Prostate gland (tissue), 2 donors: Measurements from ENCODE around the gene GRAMD2B. TPM values are rescaled to one million over a fixed set of nuclear protein-coding genes. Genes with fewer than 3 reads are reported as not detected.
A peak's percentile ranks its signal among the peaks of the same experiment; 100 is the strongest.

Experiments
- DNase-seq: peaks from one replicate; pipeline ENCODE4 v3.0.0-alpha.2; 2019; ENCODE audit warnings: low spot score
- H3K27ac ChIP-seq, 2 donors: fragments of 200-600 bp; sonication (generic); 2 replicates each; pipeline ENCODE4 v1.5.1; 2017 to 2019
- H3K27me3 ChIP-seq: fragments of 200-600 bp; sonication (generic); replicated peaks from 2 replicates; pipeline ENCODE4 v1.5.1; 2019; ENCODE audit not compliant: insufficient read depth
- H3K36me3 ChIP-seq, 2 donors: fragments of 200-600 bp; sonication (generic); 1 replicate in 1 of 2; 2 replicates in 1 of 2; pipeline versions ENCODE4 v1.5.1 to v1.8.1; 2017 to 2019
- H3K4me1 ChIP-seq: fragments of 200-600 bp; sonication (generic); replicated peaks from 2 replicates; pipeline ENCODE4 v1.5.1; 2019
- H3K4me3 ChIP-seq, 2 donors: fragments of 200-600 bp; sonication (generic); 2 replicates each; pipeline ENCODE4 v1.5.1; 2017 to 2019
- H3K9me3 ChIP-seq: fragments of 200-600 bp; sonication (generic); 2 replicates; pipeline ENCODE4 v1.5.1; 2017
- POLR2A ChIP-seq: fragments of 450-650 bp; IDR thresholded peaks from one replicate; pipeline ENCODE4 v1.6.1; 2016; ENCODE audit warnings: antibody characterized with exemption, mild to moderate bottlenecking
- POLR2AphosphoS5 ChIP-seq: sonication (generic); formaldehyde crosslinking; IDR thresholded peaks from one replicate; pipeline ENCODE4 v1.6.1; 2017; ENCODE audit warnings: antibody characterized with exemption
- WGBS: methylation state at CpG from one replicate; pipeline ENCODE4 v1.1.5; 2018; 5-methylcytosine and 5-hydroxymethylcytosine counted together
- intact Hi-C: fragments of 100-400 bp; cut with DNase I; formaldehyde crosslinking; loops from one replicate; pipeline ENCODE4 v1.14.2; 2022
- total RNA-seq, 2 donors: library from RNA; depleted of rRNA; stranded (reverse); fragments of >200 nt; gene quantifications; one replicate each; pipeline ENCODE4 v1.1.0, GENCODE V29; 2016
- TF ChIP-seq, protein P1 (sequence below), 4 experiments: fragments of 200-600 bp in 2 of 4; fragments of 450-650 bp in 2 of 4; sonication (generic) in 2 of 4; IDR thresholded peaks; 1 replicate in 3 of 4; 2 replicates in 1 of 4; pipeline ENCODE4 v1.5.1; 2016 to 2019; ENCODE audit warnings: antibody characterized with exemption in 4 of 4, mild to moderate bottlenecking in 2 of 4, moderate library complexity in 2 of 4

Gene GRAMD2B
- total RNA-seq, 2 donors from 2014 or later: 32.1 to 34.4 TPM

DNA sequence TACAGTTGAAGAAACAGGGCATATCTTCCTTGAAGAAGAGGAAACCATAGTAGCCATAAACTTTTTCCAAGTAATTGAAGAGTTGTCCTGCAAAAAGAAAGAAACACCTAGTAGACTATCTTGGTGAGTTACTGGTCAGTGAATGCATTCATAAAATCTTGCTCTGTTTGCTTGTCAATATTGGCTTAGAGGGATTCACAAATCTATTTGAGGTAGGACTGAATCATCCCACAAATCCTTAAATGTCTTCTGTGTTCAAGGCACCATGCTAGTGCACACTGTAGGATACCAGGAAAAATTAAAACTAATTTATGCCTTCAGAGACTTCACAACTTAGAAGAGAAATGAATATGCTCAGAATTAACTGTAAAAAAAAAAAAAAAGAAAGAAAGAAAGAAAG lies 57.6 kb downstream of the GRAMD2B start:
- intact Hi-C loops: no loop called here
- H3K27ac ChIP-seq: peak overlapping the region in 1 of 2 donors; percentile 56
- no peak overlapping the region for H3K4me3 ChIP-seq
- peaks cover 0 to 18% of the 10 kb centered on the region in 2 donors for H3K36me3 ChIP-seq
- no peak for DNase-seq
- peaks cover 5% of the 10 kb centered on the region for H3K4me1 ChIP-seq
- TF ChIP-seq POLR2A (no peak), POLR2AphosphoS5 (no peak)
- TF ChIP-seq, protein P1, sequence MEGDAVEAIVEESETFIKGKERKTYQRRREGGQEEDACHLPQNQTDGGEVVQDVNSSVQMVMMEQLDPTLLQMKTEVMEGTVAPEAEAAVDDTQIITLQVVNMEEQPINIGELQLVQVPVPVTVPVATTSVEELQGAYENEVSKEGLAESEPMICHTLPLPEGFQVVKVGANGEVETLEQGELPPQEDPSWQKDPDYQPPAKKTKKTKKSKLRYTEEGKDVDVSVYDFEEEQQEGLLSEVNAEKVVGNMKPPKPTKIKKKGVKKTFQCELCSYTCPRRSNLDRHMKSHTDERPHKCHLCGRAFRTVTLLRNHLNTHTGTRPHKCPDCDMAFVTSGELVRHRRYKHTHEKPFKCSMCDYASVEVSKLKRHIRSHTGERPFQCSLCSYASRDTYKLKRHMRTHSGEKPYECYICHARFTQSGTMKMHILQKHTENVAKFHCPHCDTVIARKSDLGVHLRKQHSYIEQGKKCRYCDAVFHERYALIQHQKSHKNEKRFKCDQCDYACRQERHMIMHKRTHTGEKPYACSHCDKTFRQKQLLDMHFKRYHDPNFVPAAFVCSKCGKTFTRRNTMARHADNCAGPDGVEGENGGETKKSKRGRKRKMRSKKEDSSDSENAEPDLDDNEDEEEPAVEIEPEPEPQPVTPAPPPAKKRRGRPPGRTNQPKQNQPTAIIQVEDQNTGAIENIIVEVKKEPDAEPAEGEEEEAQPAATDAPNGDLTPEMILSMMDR (IDR thresholded peaks at IDR 0.05): no peak
- H3K27me3 ChIP-seq: no peaks in the 10 kb centered on the region
- H3K9me3 ChIP-seq: no peaks in the 10 kb centered on the region

DNA sequence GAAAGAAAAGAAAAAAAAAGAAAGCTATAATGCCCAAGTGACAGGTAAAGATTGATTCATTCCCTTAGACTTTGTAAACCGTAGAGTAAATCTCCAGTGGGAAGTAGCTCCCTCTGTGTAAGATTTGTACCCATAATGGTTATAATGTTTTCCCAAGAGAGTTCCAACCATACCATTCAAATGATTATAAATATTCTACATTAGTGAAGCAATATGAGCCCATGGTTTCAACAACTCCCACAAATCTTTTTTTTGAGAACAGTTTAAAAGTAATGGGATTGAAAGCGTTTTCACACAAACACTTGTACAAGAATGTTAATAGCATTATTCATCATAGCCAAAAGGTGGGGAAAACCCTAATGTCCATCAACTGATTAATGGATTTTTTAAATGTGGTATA lies 58.0 kb downstream of the GRAMD2B start:
- Histone ChIP-seq H3K4me3 (no peak overlapping the region), H3K9me3 (no peaks in the 10 kb centered on the region), H3K4me1 (peaks cover 5% of the 10 kb centered on the region), H3K36me3 (peaks cover 0 to 18% of the 10 kb centered on the region in 2 donors), H3K27ac (no peak overlapping the region), H3K27me3 (no peaks in the 10 kb centered on the region)
- 73% methylated on average over 2 of the region's 2 CpGs for WGBS
- intact Hi-C loops: no loop called here
- no peak for DNase-seq
- TF ChIP-seq, protein P1 (IDR thresholded peaks at IDR 0.05): no peak
- TF ChIP-seq POLR2A (no peak), POLR2AphosphoS5 (no peak)

DNA sequence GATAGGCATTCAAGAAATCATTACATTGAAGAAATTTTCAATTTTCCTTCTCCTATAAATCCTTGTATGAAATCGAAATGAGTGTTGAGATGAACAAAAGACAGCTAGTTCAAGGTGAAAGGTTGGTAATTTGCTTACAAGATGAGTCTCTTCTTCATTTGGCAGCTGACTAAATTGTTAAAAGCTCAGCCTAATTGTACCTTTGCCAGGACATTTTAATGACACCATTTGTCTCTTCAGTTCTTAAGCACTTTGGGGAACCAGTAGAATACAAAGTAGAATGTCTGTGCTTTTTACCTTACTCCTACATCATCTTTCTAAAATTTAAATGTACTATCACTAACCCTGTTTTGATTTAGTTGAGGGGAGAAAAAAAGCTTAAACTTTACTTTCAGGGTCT lies 59.4 kb downstream of the GRAMD2B start:
- no peaks in the 10 kb centered on the region for H3K9me3 ChIP-seq
- no peaks in the 10 kb centered on the region for H3K27me3 ChIP-seq
- peak overlapping the region in 1 of 2 donors; percentile 35 for H3K27ac ChIP-seq
- peaks cover 0 to 24% of the 10 kb centered on the region in 2 donors for H3K36me3 ChIP-seq
- no peak for DNase-seq
- no peak overlapping the region for H3K4me3 ChIP-seq
- 51% methylated on average over 1 of the region's 1 CpG for WGBS
- intact Hi-C loops: no loop called here
- TF ChIP-seq POLR2AphosphoS5 (no peak), POLR2A (no peak)
- TF ChIP-seq, protein P1 (IDR thresholded peaks at IDR 0.05): no peak
- H3K4me1 ChIP-seq: peaks cover 3% of the 10 kb centered on the region

DNA sequence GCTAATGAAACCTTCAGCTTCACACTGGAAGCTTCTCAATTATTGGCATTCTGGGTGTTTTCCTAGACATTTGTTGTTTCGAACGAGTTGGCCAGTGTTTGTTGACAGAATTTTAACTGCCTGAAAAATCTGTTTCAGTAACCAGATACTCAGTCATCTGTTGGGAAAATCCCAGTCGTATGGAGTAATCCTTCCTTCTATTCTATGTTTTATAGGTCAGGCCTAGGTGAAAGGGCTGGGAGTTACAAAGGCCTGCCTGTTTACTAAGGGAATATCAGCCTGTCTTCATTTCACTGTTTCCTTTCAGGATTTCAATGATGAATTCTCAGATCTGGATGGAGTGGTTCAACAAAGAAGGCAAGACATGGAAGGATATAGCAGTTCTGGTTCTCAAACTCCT lies 59.9 kb downstream of the GRAMD2B start:
- peaks cover 3% of the 10 kb centered on the region for H3K4me1 ChIP-seq
- no peak for DNase-seq
- no peak for TF ChIP-seq POLR2AphosphoS5
- H3K36me3 ChIP-seq: peaks cover 0 to 24% of the 10 kb centered on the region in 2 donors
- no peak overlapping the region for H3K4me3 ChIP-seq
- no peaks in the 10 kb centered on the region for H3K9me3 ChIP-seq
- intact Hi-C loops: no loop called here
- H3K27ac ChIP-seq: no peak overlapping the region
- WGBS: 20% methylated on average over 3 of the region's 3 CpGs
- no peaks in the 10 kb centered on the region for H3K27me3 ChIP-seq

DNA sequence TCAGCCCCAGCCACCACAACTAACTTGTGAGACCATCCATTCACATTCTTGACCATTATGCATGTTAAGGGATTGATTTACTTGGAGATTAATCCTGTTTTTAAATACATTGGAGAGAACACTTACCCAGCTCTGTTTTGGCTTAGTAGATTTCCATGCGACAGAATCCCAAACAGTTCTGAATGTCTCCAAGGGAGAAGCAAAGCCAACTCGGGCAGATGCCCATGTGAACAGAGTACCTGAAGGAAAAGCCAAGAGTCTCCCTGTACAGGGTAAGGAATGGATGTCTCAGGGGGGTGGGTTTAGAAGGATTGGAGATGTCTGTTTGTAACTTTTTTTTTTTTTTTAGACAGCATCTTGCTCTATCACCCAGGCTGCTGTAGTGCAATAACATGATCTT lies 61.0 kb downstream of the GRAMD2B start:
- Histone ChIP-seq H3K4me1 (peaks cover 3% of the 10 kb centered on the region), H3K36me3 (peaks cover 0 to 24% of the 10 kb centered on the region in 2 donors), H3K9me3 (no peaks in the 10 kb centered on the region), H3K27me3 (no peaks in the 10 kb centered on the region), H3K4me3 (no peak overlapping the region), H3K27ac (no peak overlapping the region)
- TF ChIP-seq, protein P1 (IDR thresholded peaks at IDR 0.05): no peak
- TF ChIP-seq POLR2A (no peak), POLR2AphosphoS5 (no peak)
- intact Hi-C loops: no loop called here
- DNase-seq: no peak
- 90% methylated on average over 2 of the region's 2 CpGs for WGBS
